Suprapubic skin (tissue), 4 donors: ENCODE results near the gene PLXDC2.

ENCODE experiments used
- CTCF ChIP-seq, 2 donors: fragments of 200-600 bp in 1 of 2; fragments of 450-650 bp in 1 of 2; sonication (generic) in 1 of 2; IDR thresholded peaks; one replicate each; pipeline ENCODE4 v1.5.1; 2016 to 2019; ENCODE audit warnings: antibody characterized with exemption in 2 of 2, mild to moderate bottlenecking in 1 of 2, moderate library complexity in 1 of 2
- POLR2A ChIP-seq, 2 donors: fragments of 450-650 bp; IDR thresholded peaks; one replicate each; pipeline ENCODE4 v1.6.1; 2017; ENCODE audit warnings: antibody characterized with exemption in 2 of 2, mild to moderate bottlenecking in 2 of 2, moderate library complexity in 2 of 2
- POLR2AphosphoS5 ChIP-seq, 3 donors: sonication (generic); formaldehyde crosslinking; IDR thresholded peaks; one replicate each; pipeline ENCODE4 v1.6.1; 2017; ENCODE audit warnings: antibody characterized with exemption in 3 of 3

GRCh38 chr10:20257422-20257821 is 441.2 kb downstream of the PLXDC2 start:
- TF ChIP-seq CTCF (IDR thresholded peaks at IDR 0.05) (no peak), POLR2A (IDR thresholded peaks at IDR 0.05) (no peak), POLR2AphosphoS5 (IDR thresholded peaks at IDR 0.05) (no peak)
